Colonic mucosa (tissue), 4 donors: ENCODE results near the gene ASCC1. TPM values are rescaled to one million over a fixed set of nuclear protein-coding genes. Genes with fewer than 3 reads are reported as not detected.

Experiments used
- DNase-seq: peaks from one replicate; pipeline ENCODE4 v3.0.0-alpha.2; 2020
- H3K27ac ChIP-seq: fragments of 200-600 bp; one replicate; pipeline ENCODE4 v1.8.0; 2021
- H3K27me3 ChIP-seq: fragments of 200-600 bp; one replicate; pipeline ENCODE4 v1.8.0; 2021
- H3K36me3 ChIP-seq: fragments of 200-600 bp; one replicate; pipeline ENCODE4 v1.8.0; 2021
- H3K4me1 ChIP-seq: fragments of 200-600 bp; one replicate; pipeline ENCODE4 v1.8.0; 2021; ENCODE audit warnings: mild to moderate bottlenecking
- H3K4me3 ChIP-seq: fragments of 200-600 bp; one replicate; pipeline ENCODE4 v1.8.0; 2021
- H3K9ac ChIP-seq, 2 donors: one replicate each; pipeline ENCODE4 v1.7.0; 2013; ENCODE audit warnings: control low read depth in 2 of 2, low read depth in 2 of 2, low read length in 2 of 2
- H3K9me3 ChIP-seq: fragments of 200-600 bp; one replicate; pipeline ENCODE4 v1.8.0; 2021
- intact Hi-C: fragments of 100-400 bp; cut with DNase I; formaldehyde crosslinking; loops from one replicate; pipeline ENCODE4 v1.14.1; 2022
- total RNA-seq, 2 donors: library from RNA; stranded (reverse); fragmentation: NEBNext Ultra II Directional in 1 of 2; extraction: Animal tissue kit (Norgen Biotek cat#: 25700) in 1 of 2; gene quantifications; one replicate each; pipeline ENCODE4 v1.2.1, GENCODE V29; 2021
- TF ChIP-seq, protein P1 (sequence below): fragments of 200-600 bp; IDR thresholded peaks from one replicate; pipeline ENCODE4 v1.8.0; 2022; ENCODE audit warnings: antibody characterized with exemption, mild to moderate bottlenecking
- donor health status: healthy.
- donor health status: DM: no; HTN: no; CAD: no.
- donor health status: DM: no; HTN: no; CAD: no.

The ASCC1 gene
- total RNA-seq, 2 donors from 2014 or later = 16.2 to 19.2 TPM

DNA sequence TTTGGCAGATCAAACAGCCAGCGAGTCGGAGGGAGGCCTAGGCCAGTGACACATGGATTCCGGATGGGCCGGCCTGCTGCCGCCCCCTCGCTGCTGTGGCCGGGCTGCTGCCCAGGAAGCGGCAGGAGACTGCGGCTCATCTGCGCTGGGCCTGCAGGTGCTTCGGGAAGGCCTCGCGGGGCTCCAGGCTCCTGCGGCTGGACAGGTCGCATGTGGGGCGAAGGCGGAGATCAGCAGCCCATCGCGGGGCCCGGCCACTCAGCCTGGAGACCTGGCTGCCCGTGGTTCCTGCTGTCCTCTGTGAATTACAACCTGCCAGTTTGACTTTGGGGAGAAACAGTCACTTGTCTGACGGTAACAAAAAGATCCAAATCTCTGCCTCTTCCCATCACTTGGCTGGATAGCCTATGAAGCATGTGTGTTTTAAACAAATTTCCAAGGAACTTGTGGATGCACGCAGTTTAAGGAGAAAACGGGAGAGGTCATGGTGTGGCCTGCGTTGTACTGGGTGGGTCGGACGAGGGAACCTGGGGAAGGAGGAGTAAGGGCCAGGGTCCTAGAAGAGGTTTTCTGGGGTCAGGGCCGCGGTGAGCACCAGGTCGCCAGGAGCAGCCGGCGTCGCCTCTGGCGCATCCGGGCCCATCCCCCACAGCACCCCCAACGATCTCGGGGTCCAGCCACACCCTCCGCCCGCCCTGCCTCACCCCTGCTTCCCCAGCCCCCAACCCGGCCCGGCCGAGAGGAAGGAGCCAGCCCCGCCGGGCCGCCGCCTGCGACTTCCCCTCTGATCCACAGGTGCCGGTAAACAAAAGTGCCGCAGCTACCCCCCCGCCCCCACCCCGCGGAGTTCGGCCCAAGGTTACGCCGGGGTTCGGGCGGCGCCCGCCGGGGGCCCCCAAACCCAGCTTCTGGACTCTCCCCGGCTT lies 129.3 kb downstream of the ASCC1 start:
- Histone ChIP-seq H3K9me3 (no peaks in the 10 kb centered on the region), H3K36me3 (no peaks in the 10 kb centered on the region), H3K4me3 (peak overlapping the region; percentile 33), H3K27ac (peak overlapping the region; percentile 33), H3K4me1 (peaks cover 8% of the 10 kb centered on the region), H3K27me3 (peaks cover 23% of the 10 kb centered on the region), H3K9ac (peak overlapping the region in 1 of 2 donors; percentile 69)
- intact Hi-C loops = no loop called here
- TF ChIP-seq, protein P1, sequence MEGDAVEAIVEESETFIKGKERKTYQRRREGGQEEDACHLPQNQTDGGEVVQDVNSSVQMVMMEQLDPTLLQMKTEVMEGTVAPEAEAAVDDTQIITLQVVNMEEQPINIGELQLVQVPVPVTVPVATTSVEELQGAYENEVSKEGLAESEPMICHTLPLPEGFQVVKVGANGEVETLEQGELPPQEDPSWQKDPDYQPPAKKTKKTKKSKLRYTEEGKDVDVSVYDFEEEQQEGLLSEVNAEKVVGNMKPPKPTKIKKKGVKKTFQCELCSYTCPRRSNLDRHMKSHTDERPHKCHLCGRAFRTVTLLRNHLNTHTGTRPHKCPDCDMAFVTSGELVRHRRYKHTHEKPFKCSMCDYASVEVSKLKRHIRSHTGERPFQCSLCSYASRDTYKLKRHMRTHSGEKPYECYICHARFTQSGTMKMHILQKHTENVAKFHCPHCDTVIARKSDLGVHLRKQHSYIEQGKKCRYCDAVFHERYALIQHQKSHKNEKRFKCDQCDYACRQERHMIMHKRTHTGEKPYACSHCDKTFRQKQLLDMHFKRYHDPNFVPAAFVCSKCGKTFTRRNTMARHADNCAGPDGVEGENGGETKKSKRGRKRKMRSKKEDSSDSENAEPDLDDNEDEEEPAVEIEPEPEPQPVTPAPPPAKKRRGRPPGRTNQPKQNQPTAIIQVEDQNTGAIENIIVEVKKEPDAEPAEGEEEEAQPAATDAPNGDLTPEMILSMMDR = no peak
- DNase-seq = no peak

DNA sequence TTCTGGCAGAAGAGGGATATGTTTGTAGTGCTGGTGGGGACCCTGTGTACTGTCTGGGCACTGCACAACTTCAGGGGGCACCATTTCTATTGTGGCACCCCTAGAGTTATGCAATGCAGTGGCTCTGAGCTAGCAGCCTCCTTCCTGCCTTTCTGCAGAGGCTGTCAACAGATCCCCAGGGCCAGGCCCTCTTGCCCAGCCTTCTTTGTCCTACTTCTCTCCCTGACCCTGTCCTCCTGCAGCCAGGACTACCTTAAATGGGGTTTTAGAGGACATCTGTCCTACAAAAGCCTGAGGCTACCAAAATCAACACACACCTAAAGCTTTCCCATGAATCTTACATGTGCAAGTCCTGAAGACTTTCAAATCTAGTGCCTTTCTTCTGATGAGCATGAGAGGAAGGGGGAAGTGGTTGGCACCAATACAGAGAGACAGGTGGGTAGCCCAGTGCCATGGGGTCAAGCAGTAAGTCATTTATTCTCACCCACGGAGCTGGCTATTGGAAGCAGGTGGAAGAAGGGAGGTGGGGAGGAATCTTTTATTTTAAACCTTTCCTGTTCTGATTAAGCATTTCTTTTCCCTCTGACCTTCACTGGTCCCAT lies 130.1 kb downstream of the ASCC1 start:
- DNase-seq = no peak

GRCh38 chr10:72085166-72085565 lies 130.9 kb downstream of the ASCC1 start:
- H3K4me3 ChIP-seq = no peak overlapping the region
- H3K9me3 ChIP-seq = no peaks in the 10 kb centered on the region
- H3K27me3 ChIP-seq = peaks cover 23% of the 10 kb centered on the region
- no peak overlapping the region for H3K9ac ChIP-seq
- intact Hi-C loops = no loop called here
- no peaks in the 10 kb centered on the region for H3K36me3 ChIP-seq
- H3K4me1 ChIP-seq = peaks cover 8% of the 10 kb centered on the region
- TF ChIP-seq, protein P1 = no peak
- DNase-seq = no peak
- H3K27ac ChIP-seq = no peak overlapping the region

More for the DNA sequence above, 130.1 kb downstream of the ASCC1 start:
- TF ChIP-seq, protein P1 = no peak
- no peaks in the 10 kb centered on the region for H3K9me3 ChIP-seq
- no peaks in the 10 kb centered on the region for H3K36me3 ChIP-seq
- H3K9ac ChIP-seq = no peak overlapping the region
- H3K27ac ChIP-seq = peak overlapping the region; percentile 17
- peaks cover 23% of the 10 kb centered on the region for H3K27me3 ChIP-seq
- H3K4me1 ChIP-seq = peaks cover 8% of the 10 kb centered on the region
- no peak overlapping the region for H3K4me3 ChIP-seq
- intact Hi-C loops = no loop called here

- Histone ChIP-seq H3K36me3 (no peaks in the 10 kb centered on the region), H3K4me1 (peaks cover 8% of the 10 kb centered on the region), H3K4me3 (no peak overlapping the region), H3K9me3 (no peaks in the 10 kb centered on the region), H3K27ac (no peak overlapping the region), H3K9ac (no peak overlapping the region), H3K27me3 (peaks cover 22% of the 10 kb centered on the region)
- TF ChIP-seq, protein P1 = no peak
- intact Hi-C loops = no loop called here
- DNase-seq = no peak
These were observed 132.2 kb downstream of the ASCC1 start for GRCh38 chr10:72083790-72084459.
